ENCODE data around the gene PHACTR1.

The PHACTR1 gene

DNA sequence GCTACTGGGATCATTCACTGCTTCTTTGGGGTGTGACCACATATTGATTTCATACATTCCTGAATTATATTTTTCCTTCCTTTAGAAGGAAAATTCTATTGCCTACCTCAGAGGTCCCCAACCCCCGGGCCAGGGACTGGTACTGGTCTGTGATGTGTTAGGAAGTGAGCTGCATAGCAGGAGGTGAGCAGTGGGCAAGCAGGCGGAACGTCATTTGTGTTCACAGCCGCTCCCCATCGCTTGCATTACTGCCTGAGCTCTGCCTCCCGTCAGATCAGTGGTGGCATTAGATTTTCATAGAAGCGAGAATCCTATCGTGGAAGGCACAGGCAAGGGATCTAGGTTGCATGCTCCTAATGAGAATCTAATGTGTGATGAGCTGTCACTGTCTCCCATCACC is 107.3 kb downstream of the PHACTR1 start:
- POLR2A ChIA-PET: no interaction called here
- H3K4me3 ChIP-seq (ENCODE audit: low read depth, low read length): no peak overlapping the region
- no peak for DNase-seq (ENCODE audit: low read depth, low spot score)
- TF ChIP-seq, protein P1, sequence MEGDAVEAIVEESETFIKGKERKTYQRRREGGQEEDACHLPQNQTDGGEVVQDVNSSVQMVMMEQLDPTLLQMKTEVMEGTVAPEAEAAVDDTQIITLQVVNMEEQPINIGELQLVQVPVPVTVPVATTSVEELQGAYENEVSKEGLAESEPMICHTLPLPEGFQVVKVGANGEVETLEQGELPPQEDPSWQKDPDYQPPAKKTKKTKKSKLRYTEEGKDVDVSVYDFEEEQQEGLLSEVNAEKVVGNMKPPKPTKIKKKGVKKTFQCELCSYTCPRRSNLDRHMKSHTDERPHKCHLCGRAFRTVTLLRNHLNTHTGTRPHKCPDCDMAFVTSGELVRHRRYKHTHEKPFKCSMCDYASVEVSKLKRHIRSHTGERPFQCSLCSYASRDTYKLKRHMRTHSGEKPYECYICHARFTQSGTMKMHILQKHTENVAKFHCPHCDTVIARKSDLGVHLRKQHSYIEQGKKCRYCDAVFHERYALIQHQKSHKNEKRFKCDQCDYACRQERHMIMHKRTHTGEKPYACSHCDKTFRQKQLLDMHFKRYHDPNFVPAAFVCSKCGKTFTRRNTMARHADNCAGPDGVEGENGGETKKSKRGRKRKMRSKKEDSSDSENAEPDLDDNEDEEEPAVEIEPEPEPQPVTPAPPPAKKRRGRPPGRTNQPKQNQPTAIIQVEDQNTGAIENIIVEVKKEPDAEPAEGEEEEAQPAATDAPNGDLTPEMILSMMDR (IDR thresholded peaks at IDR 0.05; ENCODE audit: insufficient read depth, low read length, missing control alignments): no peak
- CTCF ChIA-PET: no interaction called here

GRCh38 chr6:12826584-12826983 is 110.0 kb downstream of the PHACTR1 start:
- no peak for DNase-seq (ENCODE audit: low read depth, low spot score)
- TF ChIP-seq, protein P1 (IDR thresholded peaks at IDR 0.05; ENCODE audit: insufficient read depth, low read length, missing control alignments): no peak
- ChIA-PET CTCF (interaction anchor here (2.0 kb wide), 1 partner anchor 17 kb away, joined by 7 read pairs; no protein-coding TSS in a partner anchor), POLR2A (no interaction called here)
- no peak overlapping the region for H3K4me3 ChIP-seq (ENCODE audit: low read depth, low read length)

DNA sequence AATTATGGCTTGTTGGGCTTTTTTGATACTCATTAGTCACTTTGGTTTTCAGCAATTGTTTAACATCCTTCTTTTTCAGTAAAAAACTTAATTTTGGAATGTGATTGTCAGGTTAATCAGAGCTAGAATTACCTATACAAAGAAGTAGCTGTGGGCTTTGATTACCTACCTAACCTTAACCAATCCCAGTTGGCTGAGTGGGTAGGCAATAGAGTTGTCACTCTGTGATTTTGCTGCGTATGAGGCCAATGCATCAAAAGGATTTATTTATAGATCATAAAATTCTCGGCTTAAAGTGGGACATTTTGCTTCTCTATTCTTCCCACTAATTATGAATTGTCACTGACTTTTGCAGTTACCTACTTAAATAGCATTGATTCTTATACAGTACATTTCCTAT is 111.4 kb downstream of the PHACTR1 start:
- POLR2A ChIA-PET: no interaction called here
- no peak overlapping the region for H3K4me3 ChIP-seq (ENCODE audit: low read depth, low read length)

DNA sequence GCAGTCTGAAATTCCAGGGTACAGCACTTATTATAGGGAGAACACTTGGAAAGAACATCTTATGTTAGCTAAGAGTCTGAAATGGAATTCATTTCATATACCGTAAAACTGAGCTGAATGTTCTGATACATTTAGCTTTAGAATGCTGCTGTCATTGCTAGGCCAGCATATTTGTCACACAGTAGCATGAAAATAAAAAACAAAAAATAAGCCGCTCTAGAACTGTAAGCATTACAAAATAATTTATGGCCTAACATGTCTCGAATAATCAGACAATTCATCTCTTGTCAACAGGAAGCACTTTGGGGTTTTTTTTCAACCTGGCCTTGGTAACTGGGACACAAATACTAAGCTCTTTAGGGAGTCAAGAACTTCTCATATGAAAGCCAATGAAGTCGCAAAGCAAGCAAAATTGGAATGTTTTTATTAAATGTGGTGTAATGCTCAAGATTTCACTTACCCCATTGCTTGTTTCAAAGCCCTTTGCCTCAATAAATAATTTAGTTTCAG is 115.7 kb downstream of the PHACTR1 start:
- ChIA-PET CTCF (no interaction called here), POLR2A (interaction anchor here (0.7 kb wide), 1 partner anchor 349 kb away, joined by 3 read pairs; no protein-coding TSS in a partner anchor)
- no peak for DNase-seq (ENCODE audit: low read depth, low spot score)
- TF ChIP-seq, protein P1 (IDR thresholded peaks at IDR 0.05; ENCODE audit: insufficient read depth, low read length, missing control alignments): no peak
- H3K4me3 ChIP-seq (ENCODE audit: low read depth, low read length): no peak overlapping the region

More for the DNA sequence above, 111.4 kb downstream of the PHACTR1 start:
- CTCF ChIA-PET: interaction anchor here (2.0 kb wide), 1 partner anchor 16 kb away, joined by 7 read pairs; no protein-coding TSS in a partner anchor
- DNase-seq (ENCODE audit: low read depth, low spot score): no peak
- TF ChIP-seq, protein P1 (IDR thresholded peaks at IDR 0.05; ENCODE audit: insufficient read depth, low read length, missing control alignments): no peak

GRCh38 chr6:12836009-12836408 is 119.4 kb downstream of the PHACTR1 start:
- H3K4me3 ChIP-seq (ENCODE audit: low read depth, low read length): no peak overlapping the region
- TF ChIP-seq, protein P1 (IDR thresholded peaks at IDR 0.05; ENCODE audit: insufficient read depth, low read length, missing control alignments): no peak
- POLR2A ChIA-PET: no interaction called here
- CTCF ChIA-PET: no interaction called here
- no peak for DNase-seq (ENCODE audit: low read depth, low spot score)

GRCh38 chr6:12841619-12842018 is 125.1 kb downstream of the PHACTR1 start:
- TF ChIP-seq, protein P1 (IDR thresholded peaks at IDR 0.05; ENCODE audit: insufficient read depth, low read length, missing control alignments): no peak

More at GRCh38 chr6:12841619-12842018, 125.1 kb downstream of the PHACTR1 start:
- POLR2A ChIA-PET: no interaction called here
- CTCF ChIA-PET: no interaction called here
- H3K4me3 ChIP-seq (ENCODE audit: low read depth, low read length): no peak overlapping the region
- no peak for DNase-seq (ENCODE audit: low read depth, low spot score)
